ENCODE data around the gene ELOVL4.

The ELOVL4 gene

GRCh38 chr6:79913369-79913768 lies 34.0 kb downstream of the ELOVL4 start:
- H3K4me3 ChIP-seq (ENCODE audit: low read depth, low read length): no peak overlapping the region

- no peak overlapping the region for H3K4me3 ChIP-seq (ENCODE audit: low read depth, low read length)
Observed at GRCh38 chr6:79911992-79912391, 35.4 kb downstream of the ELOVL4 start.

GRCh38 chr6:79909517-79909916 lies 37.8 kb downstream of the ELOVL4 start:
- no peak overlapping the region for H3K4me3 ChIP-seq (ENCODE audit: low read depth, low read length)

- no peak overlapping the region for H3K4me3 ChIP-seq (ENCODE audit: low read depth, low read length)
Observed at GRCh38 chr6:79902046-79902445, 45.3 kb downstream of the ELOVL4 start.

- H3K4me3 ChIP-seq (ENCODE audit: low read depth, low read length): no peak overlapping the region
Observed at GRCh38 chr6:79898076-79898475, 49.3 kb downstream of the ELOVL4 start.

- H3K4me3 ChIP-seq (ENCODE audit: low read depth, low read length): no peak overlapping the region
Observed at GRCh38 chr6:79896075-79896449, 51.3 kb downstream of the ELOVL4 start.

GRCh38 chr6:79895382-79896074 lies 51.8 kb downstream of the ELOVL4 start:
- H3K4me3 ChIP-seq (ENCODE audit: low read depth, low read length): no peak overlapping the region

- H3K4me3 ChIP-seq (ENCODE audit: low read depth, low read length): no peak overlapping the region
Observed at GRCh38 chr6:79894939-79895338, 52.4 kb downstream of the ELOVL4 start.

- no peak overlapping the region for H3K4me3 ChIP-seq (ENCODE audit: low read depth, low read length)
Observed at GRCh38 chr6:79888587-79888986, 58.8 kb downstream of the ELOVL4 start.

GRCh38 chr6:79878142-79878748 lies 69.1 kb downstream of the ELOVL4 start:
- H3K4me3 ChIP-seq (ENCODE audit: low read depth, low read length): no peak overlapping the region

GRCh38 chr6:79874531-79875134 lies 72.7 kb downstream of the ELOVL4 start:
- no peak overlapping the region for H3K4me3 ChIP-seq (ENCODE audit: low read depth, low read length)

- no peak overlapping the region for H3K4me3 ChIP-seq (ENCODE audit: low read depth, low read length)
Observed at GRCh38 chr6:79872986-79873385, 74.4 kb downstream of the ELOVL4 start.

- no peak overlapping the region for H3K4me3 ChIP-seq (ENCODE audit: low read depth, low read length)
Observed at GRCh38 chr6:79872303-79872702, 75.0 kb downstream of the ELOVL4 start.

- H3K4me3 ChIP-seq (ENCODE audit: low read depth, low read length): no peak overlapping the region
Observed at GRCh38 chr6:79869600-79870084, 77.7 kb downstream of the ELOVL4 start.

- no peak overlapping the region for H3K4me3 ChIP-seq (ENCODE audit: low read depth, low read length)
Observed at GRCh38 chr6:79869184-79869583, 78.2 kb downstream of the ELOVL4 start.

- no peak overlapping the region for H3K4me3 ChIP-seq (ENCODE audit: low read depth, low read length)
Observed at GRCh38 chr6:79868098-79868722, 79.1 kb downstream of the ELOVL4 start.

Measured in iPS-11a (cell line).